HG02981 (cell line): ENCODE data around the gene RNF26.
A peak's percentile ranks its signal among the peaks of the same experiment; 100 is the strongest.
"Not testable (repeated sequence)": the region's sequence is repeated elsewhere in the genome, so short reads cannot be mapped to it uniquely, and the experiment has no call there.

Experiments used
- ATAC-seq: cut with Tn5 transposase; IDR thresholded peaks from one replicate; pipeline ENCODE4 v1.9.1; 2021; ENCODE audit warnings: mild to moderate bottlenecking, moderate library complexity; ENCODE audit not compliant: unreplicated experiment

RNF26 gene

GRCh38 chr11:119381181-119381988 lies 47.1 kb downstream of the RNF26 start, which contains the start of gene USP2:
TSS of gene USP2 (minus strand) at chr11:119381690. CDS start at chr11:119373480, 8,210 bp downstream.
- ATAC-seq, result peak; percentile 100

DNA sequence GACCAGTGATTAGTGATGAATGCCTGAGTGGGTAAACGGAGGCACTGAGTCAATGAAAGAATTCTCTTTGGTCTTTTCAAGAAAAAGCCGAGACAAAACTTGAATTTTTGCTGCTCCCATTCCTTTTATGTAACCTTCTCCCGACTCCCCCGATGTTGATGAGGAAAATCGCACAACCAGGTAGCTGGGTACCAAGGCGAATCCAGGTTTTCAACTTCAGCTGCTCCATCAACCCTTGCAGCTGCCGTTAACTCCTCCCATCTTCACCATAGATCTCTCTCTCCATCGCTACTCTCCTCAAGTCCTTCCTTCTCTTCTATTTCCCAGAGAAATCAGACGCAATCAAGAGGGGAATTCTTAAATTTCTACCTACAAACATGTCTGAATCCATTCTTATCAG lies 47.8 kb downstream of the RNF26 start:
- no peak for ATAC-seq

- not testable (repeated sequence) for ATAC-seq
Measured at GRCh38 chr11:119382513-119382912, 48.2 kb downstream of the RNF26 start.

DNA sequence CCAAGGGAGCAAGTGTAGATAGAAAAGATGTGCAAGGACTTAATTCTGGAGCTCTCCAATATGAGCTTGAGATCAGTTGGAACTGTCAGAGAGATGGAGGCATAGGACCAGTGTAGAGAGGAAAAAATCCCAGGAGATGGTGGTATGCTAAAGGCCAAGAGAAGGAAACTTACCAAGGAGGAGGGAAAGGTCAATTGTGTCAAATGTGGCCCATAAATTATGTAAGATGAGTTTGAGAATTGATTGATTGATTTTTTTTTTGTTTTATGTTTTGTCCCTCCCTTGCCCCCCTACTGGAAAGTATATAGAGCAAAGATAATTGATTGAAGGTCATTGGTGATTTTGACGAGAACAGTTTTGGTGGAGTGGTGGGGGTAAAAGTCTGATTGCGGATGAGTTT lies 50.0 kb downstream of the RNF26 start:
- ATAC-seq, result no peak
